HG03097 (cell line): ENCODE measurements around the gene ZNHIT2.

Source experiments
- ATAC-seq: cut with Tn5 transposase; IDR thresholded peaks from one replicate; pipeline ENCODE4 v1.9.1; 2021; ENCODE audit not compliant: unreplicated experiment, low FRiP score

Gene ZNHIT2

GRCh38 chr11:65078786-65079342, 38.6 kb downstream of the ZNHIT2 start:
- no peak for ATAC-seq

- no peak for ATAC-seq
Observed at GRCh38 chr11:65078151-65078550, 39.4 kb downstream of the ZNHIT2 start.

- no peak for ATAC-seq
Observed at GRCh38 chr11:65077451-65077850, 40.0 kb downstream of the ZNHIT2 start.

GRCh38 chr11:65072631-65072966, 44.9 kb downstream of the ZNHIT2 start:
- ATAC-seq = no peak

GRCh38 chr11:65071907-65072630, 45.4 kb downstream of the ZNHIT2 start:
- no peak for ATAC-seq

GRCh38 chr11:65069217-65069616, 48.3 kb downstream of the ZNHIT2 start:
- no peak for ATAC-seq

GRCh38 chr11:65067446-65067845, 50.1 kb downstream of the ZNHIT2 start:
- no peak for ATAC-seq

- no peak for ATAC-seq
Observed at GRCh38 chr11:65066805-65067291, 50.7 kb downstream of the ZNHIT2 start.
